ENCODE data around the gene NR6A1. TPM values are rescaled to one million over a fixed set of nuclear protein-coding genes. Genes with fewer than 3 reads are reported as not detected.

Gene NR6A1
- total RNA-seq, 4 donors from 2014 or later, result 1.8 to 2.8 (median 2.0) TPM

DNA sequence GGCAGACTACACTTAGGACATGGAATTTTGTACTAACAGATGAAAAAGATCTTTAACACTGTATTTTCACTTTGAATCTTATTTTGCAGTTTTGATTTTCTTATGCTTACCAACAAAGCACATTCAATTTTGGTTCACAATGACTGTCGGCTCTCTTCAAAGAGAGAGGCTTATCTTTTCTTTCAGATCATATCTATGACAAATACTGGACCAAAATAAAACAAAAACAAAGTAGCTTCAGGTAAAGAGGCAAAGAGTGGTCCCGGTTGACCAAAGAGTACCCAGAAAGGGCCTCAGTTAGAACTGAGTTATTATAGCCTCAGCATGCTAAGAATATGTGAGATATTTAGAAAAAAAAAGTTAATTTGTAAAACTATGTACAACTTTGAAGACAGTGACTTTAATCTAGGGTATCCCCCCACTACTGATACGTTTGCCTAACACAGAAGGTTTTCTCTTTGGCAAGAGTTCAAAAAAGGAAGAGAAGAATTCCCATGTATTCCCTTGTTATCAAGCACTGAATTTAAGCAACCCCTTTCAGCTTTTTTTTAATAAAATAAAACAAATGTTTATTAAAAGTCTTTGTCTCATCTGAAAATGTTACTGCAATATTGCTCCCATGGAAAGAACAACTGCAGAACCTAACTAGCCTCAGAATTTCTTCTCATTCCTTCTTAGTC lies 50.5 kb downstream of the NR6A1 start:
- Histone ChIP-seq H3K27me3 (no peaks in the 10 kb centered on the region), H3K36me3 (no peaks in the 10 kb centered on the region), H3K27ac (replicated peaks in 1 of 4) (no peak overlapping the region), H3K4me3 (no peak overlapping the region), H3K4me1 (peaks cover 0 to 12% (median 2%) of the 10 kb centered on the region in 4 donors), H3K9me3 (no peaks in the 10 kb centered on the region)
- intact Hi-C loops (cut with DNase I), result no loop called here
- DNase-seq (ENCODE audit: extremely low spot score), result no peak
- WGBS, result 80% methylated on average over 3 of the region's 3 CpGs
- TF ChIP-seq EP300 (IDR thresholded peaks at IDR 0.05) (no peak), POLR2AphosphoS5 (IDR thresholded peaks at IDR 0.05) (no peak), POLR2A (IDR thresholded peaks at IDR 0.05; ENCODE audit: low read depth) (no peak)
- TF ChIP-seq, protein P1, sequence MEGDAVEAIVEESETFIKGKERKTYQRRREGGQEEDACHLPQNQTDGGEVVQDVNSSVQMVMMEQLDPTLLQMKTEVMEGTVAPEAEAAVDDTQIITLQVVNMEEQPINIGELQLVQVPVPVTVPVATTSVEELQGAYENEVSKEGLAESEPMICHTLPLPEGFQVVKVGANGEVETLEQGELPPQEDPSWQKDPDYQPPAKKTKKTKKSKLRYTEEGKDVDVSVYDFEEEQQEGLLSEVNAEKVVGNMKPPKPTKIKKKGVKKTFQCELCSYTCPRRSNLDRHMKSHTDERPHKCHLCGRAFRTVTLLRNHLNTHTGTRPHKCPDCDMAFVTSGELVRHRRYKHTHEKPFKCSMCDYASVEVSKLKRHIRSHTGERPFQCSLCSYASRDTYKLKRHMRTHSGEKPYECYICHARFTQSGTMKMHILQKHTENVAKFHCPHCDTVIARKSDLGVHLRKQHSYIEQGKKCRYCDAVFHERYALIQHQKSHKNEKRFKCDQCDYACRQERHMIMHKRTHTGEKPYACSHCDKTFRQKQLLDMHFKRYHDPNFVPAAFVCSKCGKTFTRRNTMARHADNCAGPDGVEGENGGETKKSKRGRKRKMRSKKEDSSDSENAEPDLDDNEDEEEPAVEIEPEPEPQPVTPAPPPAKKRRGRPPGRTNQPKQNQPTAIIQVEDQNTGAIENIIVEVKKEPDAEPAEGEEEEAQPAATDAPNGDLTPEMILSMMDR (IDR thresholded peaks at IDR 0.05), result no peak

DNA sequence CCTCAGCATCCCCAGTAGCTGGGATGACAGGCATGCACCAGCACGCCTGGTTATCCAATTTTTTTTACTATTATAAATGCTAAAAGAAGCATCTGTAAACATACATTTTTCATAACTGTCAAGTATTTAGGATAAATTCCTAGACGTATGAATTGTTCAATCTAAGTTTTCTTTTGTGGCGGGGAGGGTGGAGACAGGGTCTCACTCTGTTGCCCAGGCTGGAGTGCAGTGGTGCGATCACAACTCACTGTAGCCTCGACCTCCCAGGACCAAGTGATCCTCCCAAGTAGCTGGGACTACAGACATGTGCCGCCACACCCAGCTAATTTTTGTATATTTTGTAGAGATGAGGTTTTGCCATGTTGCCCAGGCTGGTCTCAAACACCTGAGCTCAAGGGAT lies 52.2 kb downstream of the NR6A1 start:
- Histone ChIP-seq H3K4me1 (no peaks in the 10 kb centered on the region), H3K36me3 (no peaks in the 10 kb centered on the region), H3K27ac (replicated peaks in 1 of 4) (no peak overlapping the region), H3K4me3 (no peak overlapping the region), H3K27me3 (no peaks in the 10 kb centered on the region), H3K9me3 (no peaks in the 10 kb centered on the region)
- DNase-seq (ENCODE audit: extremely low spot score), result no peak
- TF ChIP-seq, protein P1 (IDR thresholded peaks at IDR 0.05), result no peak
- TF ChIP-seq EP300 (IDR thresholded peaks at IDR 0.05) (no peak), POLR2A (IDR thresholded peaks at IDR 0.05; ENCODE audit: low read depth) (no peak), POLR2AphosphoS5 (IDR thresholded peaks at IDR 0.05) (no peak)
- intact Hi-C loops (cut with DNase I), result no loop called here
- WGBS, result 94% methylated on average over 6 of the region's 6 CpGs

DNA sequence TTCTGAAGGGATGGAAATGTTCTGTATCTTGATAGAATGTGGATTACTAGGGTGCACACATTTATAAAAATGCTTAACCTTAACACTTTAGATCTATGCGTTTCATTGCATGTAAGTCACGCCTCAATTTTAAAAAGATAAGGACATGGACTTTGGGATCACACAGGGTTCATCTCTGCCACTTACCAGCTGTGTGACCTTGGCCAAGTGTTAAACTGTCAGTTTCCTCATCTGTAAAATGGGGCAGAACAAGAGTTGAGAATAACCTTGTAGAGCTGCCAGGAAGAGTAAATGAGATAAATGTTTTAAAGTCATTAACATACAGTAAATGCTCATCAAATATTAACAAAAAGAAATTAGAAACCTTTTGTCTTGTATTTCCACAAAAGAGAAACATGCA lies 53.5 kb downstream of the NR6A1 start:
- 100% methylated on average over 2 of the region's 2 CpGs for WGBS
- Histone ChIP-seq H3K27me3 (no peaks in the 10 kb centered on the region), H3K27ac (replicated peaks in 1 of 4) (no peak overlapping the region), H3K4me1 (no peaks in the 10 kb centered on the region), H3K4me3 (no peak overlapping the region), H3K9me3 (no peaks in the 10 kb centered on the region), H3K36me3 (no peaks in the 10 kb centered on the region)
- DNase-seq (ENCODE audit: extremely low spot score), result no peak
- intact Hi-C loops (cut with DNase I), result no loop called here
- TF ChIP-seq, protein P1 (IDR thresholded peaks at IDR 0.05), result no peak
- TF ChIP-seq EP300 (IDR thresholded peaks at IDR 0.05) (no peak), POLR2AphosphoS5 (IDR thresholded peaks at IDR 0.05) (no peak), POLR2A (IDR thresholded peaks at IDR 0.05; ENCODE audit: low read depth) (no peak)

DNA sequence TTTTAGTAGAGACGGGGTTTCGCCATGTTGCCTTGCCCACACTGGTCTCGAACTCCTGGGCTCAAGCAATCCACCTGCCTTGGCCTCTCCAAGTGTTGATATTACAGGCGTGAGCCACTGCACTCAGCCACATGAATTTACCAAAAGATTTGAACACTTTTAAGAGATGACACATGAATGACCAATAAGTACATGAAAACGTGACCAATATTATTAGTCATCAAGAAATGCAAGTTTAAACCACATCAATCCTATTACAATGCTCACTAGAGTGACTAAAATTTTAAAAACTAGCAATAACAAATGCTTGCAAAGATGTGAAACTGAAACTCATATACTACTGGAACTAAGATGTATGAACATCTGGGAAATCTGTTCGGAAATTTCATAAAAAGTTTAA lies 54.3 kb downstream of the NR6A1 start:
- TF ChIP-seq, protein P1 (IDR thresholded peaks at IDR 0.05), result no peak
- TF ChIP-seq POLR2AphosphoS5 (IDR thresholded peaks at IDR 0.05) (no peak), POLR2A (IDR thresholded peaks at IDR 0.05; ENCODE audit: low read depth) (no peak), EP300 (IDR thresholded peaks at IDR 0.05) (no peak)
- peaks cover 0 to 3% (median under 1%) of the 10 kb centered on the region in 4 donors for H3K4me1 ChIP-seq
- no peak overlapping the region for H3K27ac ChIP-seq (replicated peaks in 1 of 4)
- no peaks in the 10 kb centered on the region for H3K9me3 ChIP-seq
- H3K36me3 ChIP-seq, result no peaks in the 10 kb centered on the region
- intact Hi-C loops (cut with DNase I), result no loop called here
- H3K27me3 ChIP-seq, result no peaks in the 10 kb centered on the region
- WGBS, result 88% methylated on average over 6 of the region's 6 CpGs
- DNase-seq (ENCODE audit: extremely low spot score), result no peak
- H3K4me3 ChIP-seq, result no peak overlapping the region

DNA sequence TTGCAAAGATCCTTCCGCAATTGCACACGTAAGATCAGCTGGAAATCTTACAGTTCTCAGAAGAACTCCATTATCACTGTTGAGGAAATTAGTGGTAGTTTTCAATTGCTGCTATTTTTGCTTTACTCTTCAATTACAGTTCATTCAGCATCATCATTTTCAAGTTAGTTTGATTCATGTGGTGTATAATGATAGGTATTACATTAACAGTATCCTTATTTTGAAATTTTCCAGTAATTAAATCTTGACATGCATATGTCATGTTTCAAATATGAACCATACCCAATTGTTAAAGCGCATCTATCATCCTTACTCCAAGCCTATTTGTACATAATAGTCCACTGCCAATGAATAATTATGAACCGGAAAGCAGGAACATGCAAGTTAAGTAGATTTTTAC lies 60.3 kb downstream of the NR6A1 start:
- no peaks in the 10 kb centered on the region for H3K9me3 ChIP-seq
- peaks cover 0 to 23% (median 9%) of the 10 kb centered on the region in 4 donors for H3K4me1 ChIP-seq
- no peaks in the 10 kb centered on the region for H3K27me3 ChIP-seq
- no peak overlapping the region for H3K4me3 ChIP-seq
- intact Hi-C loops (cut with DNase I), result loop anchor here (1.0 kb wide), 1 partner anchor 93 kb away; no protein-coding TSS in a partner anchor
- WGBS, result 75% methylated on average over 4 of the region's 4 CpGs
- DNase-seq (ENCODE audit: extremely low spot score), result no peak
- TF ChIP-seq, protein P1 (IDR thresholded peaks at IDR 0.05), result no peak
- TF ChIP-seq EP300 (IDR thresholded peaks at IDR 0.05) (no peak), POLR2AphosphoS5 (IDR thresholded peaks at IDR 0.05) (no peak), POLR2A (IDR thresholded peaks at IDR 0.05; ENCODE audit: low read depth) (no peak)
- no peaks in the 10 kb centered on the region for H3K36me3 ChIP-seq
- no peak overlapping the region for H3K27ac ChIP-seq (replicated peaks in 1 of 4)

All from esophagus muscularis mucosa (tissue), 4 donors.